Embryonic facial prominence (tissue), 1 donor: Measurements from ENCODE around the gene ARHGAP12.
"Not testable (repeated sequence)": the region's sequence is repeated elsewhere in the genome, so short reads cannot be mapped to it uniquely, and the experiment has no call there.

Experiments used
- DNase-seq: peaks from one replicate; pipeline ENCODE4 v3.0.0-alpha.2; 2016; ENCODE audit errors: extremely low spot score

ARHGAP12 gene

GRCh38 chr10:31928549-31929260 is at the start of gene ARHGAP12:
Gene ARHGAP12, minus strand, starts transcription at chr10:31928831. Its CDS starts 19,976 bp downstream, at chr10:31908855.
- no peak for DNase-seq

GRCh38 chr10:31978156-31978483 is 49.5 kb upstream of the ARHGAP12 start:
- DNase-seq = no peak

GRCh38 chr10:31977440-31978155 is 49.0 kb upstream of the ARHGAP12 start:
- no peak for DNase-seq

GRCh38 chr10:31975157-31975765 is 46.6 kb upstream of the ARHGAP12 start:
- no peak for DNase-seq

- DNase-seq = no peak
Measured at GRCh38 chr10:31974434-31975124, 45.9 kb upstream of the ARHGAP12 start.

GRCh38 chr10:31972519-31973041 is 43.9 kb upstream of the ARHGAP12 start:
- DNase-seq = no peak

- DNase-seq = not testable (repeated sequence)
Measured at GRCh38 chr10:31969847-31970246, 41.2 kb upstream of the ARHGAP12 start.

- no peak for DNase-seq
Measured at GRCh38 chr10:31963589-31963980, 35.0 kb upstream of the ARHGAP12 start.

- DNase-seq = no peak
Measured at GRCh38 chr10:31962826-31963588, 34.4 kb upstream of the ARHGAP12 start.

- no peak for DNase-seq
Measured at GRCh38 chr10:31961277-31962074, 32.8 kb upstream of the ARHGAP12 start.

- DNase-seq = no peak
Measured at GRCh38 chr10:31959461-31960173, 31.0 kb upstream of the ARHGAP12 start.

GRCh38 chr10:31958856-31959255 is 30.2 kb upstream of the ARHGAP12 start:
- no peak for DNase-seq

GRCh38 chr10:31956200-31956946 is 27.7 kb upstream of the ARHGAP12 start:
- DNase-seq = no peak

- no peak for DNase-seq
Measured at GRCh38 chr10:31954410-31955191, 26.0 kb upstream of the ARHGAP12 start.

GRCh38 chr10:31953480-31953879 is 24.8 kb upstream of the ARHGAP12 start:
- DNase-seq = no peak

GRCh38 chr10:31953080-31953479 is 24.4 kb upstream of the ARHGAP12 start:
- DNase-seq = no peak

GRCh38 chr10:31952066-31952465 is 23.4 kb upstream of the ARHGAP12 start:
- DNase-seq = no peak

GRCh38 chr10:31949266-31949665 is 20.6 kb upstream of the ARHGAP12 start:
- DNase-seq = no peak
